DOHH2 (cell line): Measurements from ENCODE around the gene HIVEP3.

ENCODE experiments used
- H3F3A ChIP-seq: fragments of 200-600 bp; sonication (generic), shearing (Covaris generic); 2 replicates; pipeline ENCODE4 v1.6.0; 2016; ENCODE audit warnings: antibody characterized with exemption, mild to moderate bottlenecking; ENCODE audit not compliant: control insufficient read depth, insufficient read depth
- H3K27ac ChIP-seq: fragments of 200-600 bp; sonication (generic); 2 replicates; pipeline ENCODE4 v1.5.1; 2014; ENCODE audit warnings: low read depth, mild to moderate bottlenecking, low read length, moderate library complexity
- H3K27me3 ChIP-seq: fragments of 200-600 bp; sonication (generic); 2 replicates; pipeline ENCODE4 v1.6.1; 2014; ENCODE audit warnings: mild to moderate bottlenecking, low read length, mixed read lengths; ENCODE audit not compliant: control insufficient read depth
- H3K36me3 ChIP-seq: fragments of 200-600 bp; sonication (generic); 2 replicates; pipeline ENCODE4 v1.6.1; 2014; ENCODE audit warnings: mild to moderate bottlenecking, low read length, moderate library complexity, mixed read lengths; ENCODE audit not compliant: control insufficient read depth
- H3K4me1 ChIP-seq: fragments of 200-600 bp; sonication (generic); 2 replicates; pipeline ENCODE4 v1.6.1; 2014; ENCODE audit warnings: mild to moderate bottlenecking, low read length, mixed read lengths; ENCODE audit not compliant: control insufficient read depth
- H3K4me2 ChIP-seq: fragments of 200-600 bp; sonication (generic); 2 replicates; pipeline ENCODE4 v1.6.0; 2014; ENCODE audit warnings: mild to moderate bottlenecking, low read length, moderate library complexity
- H3K4me3 ChIP-seq: fragments of 200-600 bp; sonication (generic); 2 replicates; pipeline ENCODE4 v1.5.1; 2014; ENCODE audit warnings: mild to moderate bottlenecking, low read length, mixed read lengths
- H3K79me2 ChIP-seq: fragments of 200-600 bp; sonication (generic); 2 replicates; pipeline ENCODE4 v1.6.1; 2014; ENCODE audit warnings: mild to moderate bottlenecking, low read length, mixed read lengths; ENCODE audit not compliant: control insufficient read depth
- H3K9me2 ChIP-seq: fragments of 200-600 bp; sonication (generic); replicated peaks from 2 replicates; pipeline ENCODE4 v1.6.1; 2014; ENCODE audit warnings: mild to moderate bottlenecking, low read length, mixed read lengths; ENCODE audit not compliant: control insufficient read depth
- H3K9me3 ChIP-seq: fragments of 200-600 bp; sonication (generic); 2 replicates; pipeline ENCODE4 v1.6.1; 2014; ENCODE audit warnings: antibody characterized with exemption, low read length, mixed read lengths; ENCODE audit not compliant: control insufficient read depth, insufficient read depth
- H4K20me1 ChIP-seq: fragments of 200-600 bp; sonication (generic); 2 replicates; pipeline ENCODE4 v1.6.0; 2014; ENCODE audit warnings: low read depth, mild to moderate bottlenecking, antibody characterized with exemption, low read length, moderate library complexity; ENCODE audit not compliant: control insufficient read depth, insufficient read depth
- EZH2phosphoT487 ChIP-seq: fragments of 200-600 bp; sonication (generic); IDR thresholded peaks from 2 replicates; pipeline ENCODE4 v1.6.1; 2017; ENCODE audit warnings: borderline replicate concordance, mild to moderate bottlenecking, antibody characterized with exemption, low read length, moderate library complexity, mixed read lengths
- TF ChIP-seq, protein P1 (sequence below): fragments of 200-600 bp; sonication (generic); IDR thresholded peaks from one replicate; pipeline ENCODE4 v1.5.1; 2014; ENCODE audit warnings: antibody characterized with exemption, mild to moderate bottlenecking, low read depth, low read length; ENCODE audit not compliant: poor library complexity, severe bottlenecking

HIVEP3 gene

DNA sequence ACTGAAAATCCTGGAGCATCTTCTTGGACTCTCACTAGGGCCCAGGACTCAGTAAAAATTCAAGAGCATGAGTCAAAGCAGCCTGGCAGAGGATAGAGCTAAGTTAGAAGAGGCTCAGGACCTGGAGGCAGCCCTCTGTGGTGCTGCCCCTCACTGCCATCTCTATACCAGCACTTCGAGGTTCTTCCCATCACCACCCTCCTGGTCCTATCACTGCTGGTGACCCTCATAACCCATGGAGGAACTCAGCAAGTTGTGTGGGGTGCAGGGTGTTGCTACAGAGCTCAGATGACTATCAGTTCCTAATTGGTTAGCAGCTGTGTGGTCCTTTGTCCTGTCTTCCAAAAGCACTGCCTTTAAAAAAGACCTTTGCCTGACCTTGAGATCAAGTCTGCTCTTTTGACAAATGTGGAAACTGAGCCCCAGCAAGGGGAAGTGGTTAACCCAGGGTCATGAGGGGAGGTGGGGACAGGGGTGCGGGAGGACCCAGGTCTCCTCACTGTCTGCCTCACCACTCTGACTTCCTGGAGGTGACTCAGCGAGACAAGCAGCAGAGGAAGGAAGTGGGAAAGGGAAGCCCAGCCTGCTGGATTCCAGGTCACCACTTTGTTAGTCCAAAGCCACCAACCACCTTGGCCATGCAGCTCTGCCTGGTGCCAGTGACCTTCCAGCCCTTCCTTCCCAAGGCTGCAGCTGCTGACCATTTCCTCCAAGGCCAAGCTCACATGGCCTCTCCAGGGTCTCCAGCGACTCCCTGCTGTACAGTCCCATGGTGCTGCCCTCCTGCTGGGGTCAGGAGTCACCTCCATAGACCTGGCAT is 234.8 kb downstream of the HIVEP3 start:
- no peaks in the 10 kb centered on the region for H4K20me1 ChIP-seq
- H3K4me2 ChIP-seq: peak overlapping the region; percentile 27; the same call in 1 of the 2 replicates
- no peaks in the 10 kb centered on the region for H3F3A ChIP-seq
- H3K27me3 ChIP-seq: no peaks in the 10 kb centered on the region
- no peaks in the 10 kb centered on the region for H3K36me3 ChIP-seq
- no peaks in the 10 kb centered on the region for H3K79me2 ChIP-seq
- H3K27ac ChIP-seq: no peak overlapping the region
- peaks cover 10% of the 10 kb centered on the region for H3K4me1 ChIP-seq
- H3K9me3 ChIP-seq: no peaks in the 10 kb centered on the region
- TF ChIP-seq EZH2phosphoT487: no peak
- TF ChIP-seq, protein P1, sequence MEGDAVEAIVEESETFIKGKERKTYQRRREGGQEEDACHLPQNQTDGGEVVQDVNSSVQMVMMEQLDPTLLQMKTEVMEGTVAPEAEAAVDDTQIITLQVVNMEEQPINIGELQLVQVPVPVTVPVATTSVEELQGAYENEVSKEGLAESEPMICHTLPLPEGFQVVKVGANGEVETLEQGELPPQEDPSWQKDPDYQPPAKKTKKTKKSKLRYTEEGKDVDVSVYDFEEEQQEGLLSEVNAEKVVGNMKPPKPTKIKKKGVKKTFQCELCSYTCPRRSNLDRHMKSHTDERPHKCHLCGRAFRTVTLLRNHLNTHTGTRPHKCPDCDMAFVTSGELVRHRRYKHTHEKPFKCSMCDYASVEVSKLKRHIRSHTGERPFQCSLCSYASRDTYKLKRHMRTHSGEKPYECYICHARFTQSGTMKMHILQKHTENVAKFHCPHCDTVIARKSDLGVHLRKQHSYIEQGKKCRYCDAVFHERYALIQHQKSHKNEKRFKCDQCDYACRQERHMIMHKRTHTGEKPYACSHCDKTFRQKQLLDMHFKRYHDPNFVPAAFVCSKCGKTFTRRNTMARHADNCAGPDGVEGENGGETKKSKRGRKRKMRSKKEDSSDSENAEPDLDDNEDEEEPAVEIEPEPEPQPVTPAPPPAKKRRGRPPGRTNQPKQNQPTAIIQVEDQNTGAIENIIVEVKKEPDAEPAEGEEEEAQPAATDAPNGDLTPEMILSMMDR: no peak
- no peak overlapping the region for H3K4me3 ChIP-seq
- H3K9me2 ChIP-seq: no peaks in the 10 kb centered on the region

DNA sequence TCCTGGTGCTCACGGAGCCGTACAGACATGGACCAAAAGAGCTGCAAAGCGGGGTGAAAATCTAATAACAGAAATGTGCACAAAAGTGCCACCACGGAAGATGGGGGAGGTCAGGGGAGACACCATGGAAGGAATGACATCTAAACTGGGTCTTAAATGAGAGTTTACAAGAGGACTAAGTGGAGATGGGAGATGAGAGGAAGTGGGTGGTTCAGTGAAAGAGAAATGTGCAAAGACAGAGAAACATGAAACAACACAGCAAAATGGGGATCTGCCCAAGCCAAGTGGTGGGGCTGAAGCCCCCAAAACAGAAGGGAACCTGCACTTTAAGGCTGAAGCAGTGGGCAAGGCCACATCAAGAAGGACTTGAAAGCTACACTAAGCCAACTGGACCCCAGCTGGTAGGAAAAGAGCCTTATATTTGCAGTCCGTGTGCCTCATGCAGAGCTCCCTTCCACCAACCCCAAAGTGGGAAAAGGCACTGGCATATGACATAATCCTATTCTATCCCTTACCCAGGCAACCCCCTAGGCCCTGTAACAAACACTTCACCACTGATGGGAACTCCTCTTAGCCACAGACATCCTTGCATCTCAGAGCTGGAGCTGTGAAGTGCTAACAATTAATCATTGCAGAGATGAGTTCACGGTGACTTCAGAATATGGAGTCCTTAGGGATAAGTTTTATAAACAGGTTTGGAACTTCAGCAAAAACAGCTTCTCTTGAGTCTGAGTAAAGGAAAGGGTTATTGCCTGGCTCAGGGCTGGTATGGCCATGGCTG is 235.7 kb downstream of the HIVEP3 start:
- Histone ChIP-seq H3K27ac (no peak overlapping the region), H3K27me3 (no peaks in the 10 kb centered on the region), H3K36me3 (no peaks in the 10 kb centered on the region), H3F3A (no peaks in the 10 kb centered on the region), H3K9me3 (no peaks in the 10 kb centered on the region), H3K4me3 (no peak overlapping the region), H3K4me1 (peaks cover 10% of the 10 kb centered on the region), H4K20me1 (no peaks in the 10 kb centered on the region), H3K4me2 (no peak overlapping the region), H3K79me2 (no peaks in the 10 kb centered on the region), H3K9me2 (no peaks in the 10 kb centered on the region)
- TF ChIP-seq, protein P1: no peak
- no peak for TF ChIP-seq EZH2phosphoT487

DNA sequence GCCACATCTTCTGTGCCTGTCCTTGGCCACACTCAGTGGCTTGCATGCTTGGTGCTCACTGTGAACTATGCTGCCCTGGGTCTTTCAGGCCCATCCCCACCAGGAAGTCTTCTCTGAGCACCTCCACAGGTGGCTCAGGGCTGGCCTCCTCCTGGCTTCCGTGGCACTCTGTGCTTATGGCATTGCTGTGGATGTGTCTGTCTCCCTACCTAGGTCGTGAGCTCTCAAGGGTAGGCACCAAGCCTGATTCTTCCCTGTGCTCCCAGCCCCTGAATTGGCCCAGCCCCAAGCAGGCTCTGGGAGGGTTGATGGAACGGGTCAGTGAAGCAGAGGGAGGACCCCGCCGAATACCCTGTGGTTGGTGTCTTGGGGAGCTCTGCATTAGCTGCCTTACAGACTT is 236.6 kb downstream of the HIVEP3 start:
- no peak for TF ChIP-seq EZH2phosphoT487
- TF ChIP-seq, protein P1: no peak
- H3K4me1 ChIP-seq: peaks cover 10% of the 10 kb centered on the region
- H3K79me2 ChIP-seq: no peaks in the 10 kb centered on the region
- no peak overlapping the region for H3K27ac ChIP-seq
- H3K27me3 ChIP-seq: no peaks in the 10 kb centered on the region
- H4K20me1 ChIP-seq: no peaks in the 10 kb centered on the region
- no peaks in the 10 kb centered on the region for H3K9me2 ChIP-seq
- H3F3A ChIP-seq: no peaks in the 10 kb centered on the region
- no peaks in the 10 kb centered on the region for H3K9me3 ChIP-seq
- H3K36me3 ChIP-seq: no peaks in the 10 kb centered on the region
- H3K4me3 ChIP-seq: no peak overlapping the region
- no peak overlapping the region for H3K4me2 ChIP-seq
